BLaER1 treated with 17β-estradiol and CSF1 and Interleukin-3, amounts not matched to agents 10 nM and 100 nM (cell line): Measurements from ENCODE around the gene LHFPL6.

Experiments used
- H3K27ac ChIP-seq, 11 experiments: shearing (Covaris generic); formaldehyde crosslinking; 2 replicates each; pipeline ENCODE4 v1.8.1; 2022
- H3K27me3 ChIP-seq, 11 experiments: shearing (Covaris generic); formaldehyde crosslinking; 2 replicates each; pipeline ENCODE4 v1.8.1; 2022
- H3K36me3 ChIP-seq, 11 experiments: shearing (Covaris generic); formaldehyde crosslinking; 2 replicates each; pipeline ENCODE4 v1.8.1; 2022
- H3K4me1 ChIP-seq, 10 experiments: shearing (Covaris generic); formaldehyde crosslinking; 2 replicates each; pipeline ENCODE4 v1.8.1; 2022
- H3K4me2 ChIP-seq, 11 experiments: shearing (Covaris generic); formaldehyde crosslinking; 2 replicates each; pipeline ENCODE4 v1.8.1; 2022
- H3K4me3 ChIP-seq, 10 experiments: shearing (Covaris generic); formaldehyde crosslinking; 2 replicates each; pipeline ENCODE4 v1.8.1; 2022
- H3K9ac ChIP-seq, 11 experiments: shearing (Covaris generic); formaldehyde crosslinking; 2 replicates each; pipeline ENCODE4 v1.8.1; 2022
- H3K9me3 ChIP-seq, 11 experiments: shearing (Covaris generic); formaldehyde crosslinking; replicated peaks in 1 of 11; 2 replicates each; pipeline ENCODE4 v1.8.1; 2022
- H4K20me1 ChIP-seq, 11 experiments: shearing (Covaris generic); formaldehyde crosslinking; 2 replicates each; pipeline ENCODE4 v1.8.1; 2022
- Cebpa-rat ChIP-seq, 11 experiments: shearing (Covaris generic); IDR thresholded peaks; 2 replicates each; pipeline ENCODE4 v1.8.1; 2022

The LHFPL6 gene

GRCh38 chr13:39510316-39510695 is 92.7 kb downstream of the LHFPL6 start:
- Histone ChIP-seq H3K4me1 (peaks cover 0 to 28% (median 13%) of the 10 kb centered on the region in 10 experiments; a peak in 13 of 20 replicates), H3K4me3 (no peak overlapping the region), H3K27me3 (no peaks in the 10 kb centered on the region), H3K9ac (no peak overlapping the region), H3K4me2 (peak overlapping the region in 1 of 11 experiments; percentile 17; a peak in 1 of 22 replicates), H4K20me1 (no peaks in the 10 kb centered on the region; a peak in 1 of 22 replicates), H3K9me3 (no peaks in the 10 kb centered on the region), H3K27ac (no peak overlapping the region), H3K36me3 (no peaks in the 10 kb centered on the region)
- TF ChIP-seq Cebpa-rat (IDR thresholded peaks at IDR 0.05): no peak

GRCh38 chr13:39509616-39510315 is 93.2 kb downstream of the LHFPL6 start:
- Histone ChIP-seq H3K9me3 (no peaks in the 10 kb centered on the region), H4K20me1 (no peaks in the 10 kb centered on the region; a peak in 1 of 22 replicates), H3K4me2 (peak overlapping the region in 1 of 11 experiments; percentile 17; a peak in 1 of 22 replicates), H3K27ac (no peak overlapping the region), H3K27me3 (no peaks in the 10 kb centered on the region), H3K9ac (no peak overlapping the region), H3K4me3 (no peak overlapping the region), H3K4me1 (peaks cover 0 to 28% (median 13%) of the 10 kb centered on the region in 10 experiments; a peak in 13 of 20 replicates), H3K36me3 (no peaks in the 10 kb centered on the region)
- no peak for TF ChIP-seq Cebpa-rat (IDR thresholded peaks at IDR 0.05)

DNA sequence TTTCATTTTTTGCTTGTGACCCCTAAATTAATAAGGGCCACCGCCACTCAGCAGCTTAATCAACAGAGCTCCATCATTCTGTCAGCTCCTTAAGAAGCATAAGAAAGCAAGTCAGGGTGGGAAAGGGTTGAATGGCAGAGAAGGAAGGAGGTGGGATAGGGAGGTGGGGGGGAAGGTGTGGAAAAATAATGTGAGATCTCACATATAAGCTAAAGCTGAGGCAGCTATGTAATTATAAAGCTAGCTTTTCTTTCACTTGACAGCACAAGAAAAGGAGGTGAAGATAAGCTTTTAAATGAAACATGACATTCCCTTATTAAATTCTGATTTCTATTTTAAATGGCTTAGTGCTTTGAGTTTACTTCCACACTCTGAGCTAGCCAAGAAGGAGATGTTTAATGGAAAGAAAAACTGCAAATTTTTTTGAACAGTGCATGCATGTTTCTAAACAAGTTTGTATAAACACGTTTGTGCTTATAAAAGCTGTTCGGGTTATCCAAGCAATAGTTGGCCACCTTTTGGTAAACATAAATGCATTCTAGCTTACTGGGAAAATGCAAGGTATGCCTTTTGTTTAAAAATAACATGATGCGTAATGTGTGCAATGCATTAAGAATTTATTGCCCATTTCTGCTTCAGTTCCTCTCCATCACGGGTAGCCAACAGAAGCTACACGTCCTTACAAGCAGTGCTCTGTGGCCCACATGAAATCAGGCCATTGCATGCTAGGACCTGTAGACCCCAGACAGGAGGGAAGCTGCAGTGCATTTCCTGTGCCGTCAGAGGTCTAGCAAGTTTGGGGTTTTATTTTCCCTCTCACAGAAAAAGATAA is 96.2 kb downstream of the LHFPL6 start:
- no peak overlapping the region for H3K4me3 ChIP-seq
- H3K4me1 ChIP-seq: peaks cover 0 to 28% (median 13%) of the 10 kb centered on the region in 10 experiments; a peak in 13 of 20 replicates
- H3K36me3 ChIP-seq: no peaks in the 10 kb centered on the region
- H4K20me1 ChIP-seq: no peaks in the 10 kb centered on the region; a peak in 1 of 22 replicates
- no peaks in the 10 kb centered on the region for H3K9me3 ChIP-seq
- no peak overlapping the region for H3K9ac ChIP-seq
- H3K27ac ChIP-seq: no peak overlapping the region
- H3K27me3 ChIP-seq: no peaks in the 10 kb centered on the region
- no peak for TF ChIP-seq Cebpa-rat (IDR thresholded peaks at IDR 0.05)
- H3K4me2 ChIP-seq: peak overlapping the region in 8 of 11 experiments; percentile 13 to 53 (median 31); a peak in 14 of 22 replicates

DNA sequence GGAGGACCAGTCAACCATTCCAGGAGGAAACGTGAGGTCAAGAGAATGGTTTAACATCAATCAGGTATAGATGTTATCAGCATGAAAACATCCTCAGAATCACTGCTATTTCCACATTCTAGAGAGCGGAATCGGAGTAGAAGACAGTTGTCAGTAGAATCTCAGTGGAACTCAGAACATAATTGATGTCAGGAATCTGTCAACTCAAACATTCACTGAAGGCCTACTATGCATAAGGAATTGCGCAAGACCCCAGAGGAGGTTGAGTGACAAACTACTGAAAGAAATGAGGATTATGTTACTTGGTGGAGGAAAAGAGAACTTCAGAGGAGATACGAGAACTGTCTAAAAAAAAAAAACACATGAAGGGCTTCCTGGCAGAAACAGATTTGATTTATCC is 97.8 kb downstream of the LHFPL6 start:
- Histone ChIP-seq H3K27ac (no peak overlapping the region), H3K9me3 (no peaks in the 10 kb centered on the region), H3K4me2 (no peak overlapping the region), H3K27me3 (no peaks in the 10 kb centered on the region), H3K9ac (no peak overlapping the region), H4K20me1 (no peaks in the 10 kb centered on the region; a peak in 1 of 22 replicates), H3K4me3 (no peak overlapping the region), H3K36me3 (no peaks in the 10 kb centered on the region), H3K4me1 (peaks cover 0 to 26% (median 13%) of the 10 kb centered on the region in 10 experiments; a peak in 13 of 20 replicates)
- TF ChIP-seq Cebpa-rat (IDR thresholded peaks at IDR 0.05): peak in 7 of 11 experiments; percentile 33 to 85 (median 65); a peak in 10 of 22 replicates

DNA sequence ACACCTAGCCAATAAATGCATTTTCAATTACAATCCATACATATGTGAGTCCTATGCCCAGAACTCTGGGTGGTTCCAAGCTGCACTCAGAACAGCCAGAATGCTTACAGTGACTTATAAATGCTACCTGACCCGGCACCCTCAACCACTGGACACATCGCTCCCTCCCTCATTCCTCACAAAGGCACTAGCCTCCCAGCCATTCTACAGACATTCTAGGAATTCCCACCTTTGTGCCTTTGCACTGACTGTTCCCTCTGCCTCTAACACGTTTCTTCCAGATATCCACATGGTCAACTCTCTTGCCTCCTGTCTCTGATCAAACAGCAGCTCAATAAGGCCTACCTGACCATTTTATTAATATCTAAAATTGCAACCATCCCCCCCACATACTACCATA is 99.9 kb downstream of the LHFPL6 start:
- Histone ChIP-seq H3K4me3 (no peak overlapping the region), H3K27ac (no peak overlapping the region), H3K4me1 (peaks cover 0 to 26% (median 13%) of the 10 kb centered on the region in 10 experiments; a peak in 13 of 20 replicates), H3K27me3 (no peaks in the 10 kb centered on the region), H3K9me3 (no peaks in the 10 kb centered on the region), H3K4me2 (no peak overlapping the region), H4K20me1 (no peaks in the 10 kb centered on the region), H3K36me3 (no peaks in the 10 kb centered on the region), H3K9ac (no peak overlapping the region)
- TF ChIP-seq Cebpa-rat (IDR thresholded peaks at IDR 0.05): no peak

DNA sequence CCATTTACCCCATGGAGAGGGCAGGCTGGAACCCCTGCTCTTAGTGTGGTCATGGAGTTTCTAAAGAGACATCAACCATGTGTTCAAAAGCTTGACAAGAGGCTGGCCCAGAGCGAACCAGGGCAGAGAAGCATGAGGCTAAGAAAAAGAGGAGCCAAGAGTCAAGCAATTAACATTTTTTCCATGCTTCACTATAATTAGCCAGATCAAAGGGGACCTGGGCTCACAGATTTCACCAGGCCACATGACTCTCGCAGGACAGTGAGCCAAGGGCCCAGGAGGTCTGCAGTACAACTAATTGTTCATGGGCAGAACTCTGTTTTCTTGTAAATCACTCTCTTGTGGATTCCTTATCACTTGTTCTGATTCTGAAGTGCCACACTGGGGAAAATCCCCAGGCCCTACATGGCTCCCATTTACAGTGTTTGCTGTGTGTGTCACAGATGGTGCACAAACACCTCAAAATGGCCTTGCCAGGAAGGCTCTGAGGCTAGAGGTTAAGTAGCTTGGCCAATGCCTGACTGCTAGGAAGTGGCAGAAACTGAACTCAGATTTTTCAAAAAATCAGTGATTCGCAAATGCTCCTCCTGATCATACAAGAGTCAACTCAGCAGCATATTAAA is 101.2 kb downstream of the LHFPL6 start:
- Histone ChIP-seq H3K27me3 (no peaks in the 10 kb centered on the region), H3K4me3 (no peak overlapping the region), H3K36me3 (no peaks in the 10 kb centered on the region), H4K20me1 (no peaks in the 10 kb centered on the region), H3K27ac (no peak overlapping the region), H3K4me2 (no peak overlapping the region), H3K9ac (no peak overlapping the region), H3K9me3 (no peaks in the 10 kb centered on the region), H3K4me1 (peaks cover 0 to 15% (median 8%) of the 10 kb centered on the region in 10 experiments; a peak in 12 of 20 replicates)
- no peak for TF ChIP-seq Cebpa-rat (IDR thresholded peaks at IDR 0.05)

- Histone ChIP-seq H3K4me1 (no peaks in the 10 kb centered on the region), H3K27me3 (no peaks in the 10 kb centered on the region), H3K9ac (no peak overlapping the region), H3K27ac (no peak overlapping the region), H3K36me3 (no peaks in the 10 kb centered on the region), H3K4me3 (no peak overlapping the region), H4K20me1 (no peaks in the 10 kb centered on the region), H3K4me2 (no peak overlapping the region), H3K9me3 (no peaks in the 10 kb centered on the region)
- no peak for TF ChIP-seq Cebpa-rat (IDR thresholded peaks at IDR 0.05)
Measured at GRCh38 chr13:39499604-39500003, 103.4 kb downstream of the LHFPL6 start.

DNA sequence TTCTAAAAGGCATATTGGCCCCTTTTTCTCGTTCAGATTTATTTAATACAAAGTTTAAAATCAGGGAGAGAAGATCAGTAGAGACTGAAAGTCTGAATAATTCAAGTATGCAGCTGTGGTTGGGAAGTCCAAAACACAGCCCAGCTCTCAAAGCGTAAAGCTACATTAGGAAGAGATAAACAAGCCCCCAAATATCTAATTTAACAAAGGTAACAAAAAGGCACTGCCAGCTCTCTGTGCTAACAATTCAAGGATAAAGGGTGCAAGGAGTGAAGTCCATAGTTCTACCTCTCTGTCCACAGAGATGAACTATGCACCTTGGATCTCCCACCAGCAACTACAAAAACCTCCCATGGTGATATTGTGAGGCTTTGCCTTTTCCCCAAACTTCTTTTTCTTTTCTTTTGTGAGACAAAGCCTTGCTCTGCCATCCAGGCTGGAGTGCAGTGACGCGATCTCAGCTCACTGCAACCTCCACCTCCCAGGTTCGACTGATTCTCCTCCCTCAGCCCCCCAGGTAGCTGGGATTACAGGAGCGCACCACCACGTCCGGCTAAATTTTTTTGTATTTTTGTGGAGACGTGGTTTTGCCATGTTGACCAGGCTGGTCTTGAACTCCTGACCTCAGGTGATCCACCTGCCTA is 104.4 kb downstream of the LHFPL6 start:
- H3K27ac ChIP-seq: no peak overlapping the region
- no peak for TF ChIP-seq Cebpa-rat (IDR thresholded peaks at IDR 0.05)
- no peaks in the 10 kb centered on the region for H3K36me3 ChIP-seq
- H3K4me2 ChIP-seq: no peak overlapping the region
- no peaks in the 10 kb centered on the region for H3K4me1 ChIP-seq
- no peaks in the 10 kb centered on the region for H3K27me3 ChIP-seq
- no peaks in the 10 kb centered on the region for H3K9me3 ChIP-seq
- no peaks in the 10 kb centered on the region for H4K20me1 ChIP-seq
- no peak overlapping the region for H3K9ac ChIP-seq
- H3K4me3 ChIP-seq: no peak overlapping the region

DNA sequence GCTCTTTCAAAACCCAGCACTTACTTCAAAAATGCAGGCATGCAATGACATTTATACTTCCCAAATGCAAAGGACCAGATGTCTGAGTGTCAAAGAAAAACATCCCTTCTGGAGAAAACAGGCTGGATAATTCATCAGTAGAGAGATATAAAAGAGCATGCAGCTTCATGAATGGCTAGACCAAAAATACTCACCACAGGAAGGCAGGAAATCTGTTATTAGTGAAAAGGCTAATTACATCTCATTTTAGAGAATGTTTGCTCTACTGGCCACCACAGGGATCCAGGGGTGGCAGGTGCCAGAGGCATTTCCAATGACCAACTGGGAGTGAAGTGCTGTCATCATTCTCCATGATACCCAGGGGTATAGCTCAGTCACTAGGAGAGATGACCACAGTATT is 106.5 kb downstream of the LHFPL6 start:
- Histone ChIP-seq H3K9me3 (no peaks in the 10 kb centered on the region), H3K4me3 (no peak overlapping the region), H3K4me2 (no peak overlapping the region), H3K36me3 (no peaks in the 10 kb centered on the region), H3K27ac (no peak overlapping the region), H4K20me1 (no peaks in the 10 kb centered on the region), H3K27me3 (no peaks in the 10 kb centered on the region), H3K9ac (no peak overlapping the region), H3K4me1 (no peaks in the 10 kb centered on the region)
- no peak for TF ChIP-seq Cebpa-rat (IDR thresholded peaks at IDR 0.05)
